SJSA1 (cell line): ENCODE measurements around the gene CCDC183. TPM values are rescaled to one million over a fixed set of nuclear protein-coding genes. Genes with fewer than 3 reads are reported as not detected.

ENCODE experiments used
- DNase-seq, 2 experiments: peaks; one replicate each; pipeline ENCODE4 v3.0.0-alpha.2; 2015 to 2020; ENCODE audit warnings: low spot score in 2 of 2, low read depth in 1 of 2
- H3K27ac ChIP-seq: fragments of 250-450 bp; sonication (Bioruptor Pico); 2 replicates; pipeline ENCODE4 v1.5.1; 2020; ENCODE audit warnings: mild to moderate bottlenecking, moderate library complexity
- H3K27me3 ChIP-seq: fragments of 250-450 bp; sonication (Bioruptor Pico); replicated peaks from 2 replicates; pipeline ENCODE4 v1.5.1; 2020; ENCODE audit warnings: mild to moderate bottlenecking, moderate library complexity
- H3K36me3 ChIP-seq: fragments of 250-450 bp; sonication (Bioruptor Pico); 2 replicates; pipeline ENCODE4 v1.5.1; 2020; ENCODE audit warnings: mild to moderate bottlenecking
- H3K4me1 ChIP-seq: fragments of 250-450 bp; sonication (Bioruptor Pico); replicated peaks from 2 replicates; pipeline ENCODE4 v1.6.1; 2021; ENCODE audit warnings: mild to moderate bottlenecking
- H3K4me3 ChIP-seq: fragments of 250-450 bp; sonication (Bioruptor Pico); 2 replicates; pipeline ENCODE4 v1.5.1; 2020; ENCODE audit warnings: mild to moderate bottlenecking
- H3K9me3 ChIP-seq: fragments of 250-450 bp; sonication (Bioruptor Pico); replicated peaks from 2 replicates; pipeline ENCODE4 v1.5.1; 2020; ENCODE audit warnings: mild to moderate bottlenecking
- total RNA-seq: library from RNA; depleted of rRNA; stranded (reverse); fragments of >200 nt; shearing (Covaris generic); gene quantifications from 2 replicates; pipeline ENCODE4 v1.2.3, GENCODE V29; 2014

The CCDC183 gene
- total RNA-seq, 1 experiment from 2014 or later = 0.16 TPM

DNA sequence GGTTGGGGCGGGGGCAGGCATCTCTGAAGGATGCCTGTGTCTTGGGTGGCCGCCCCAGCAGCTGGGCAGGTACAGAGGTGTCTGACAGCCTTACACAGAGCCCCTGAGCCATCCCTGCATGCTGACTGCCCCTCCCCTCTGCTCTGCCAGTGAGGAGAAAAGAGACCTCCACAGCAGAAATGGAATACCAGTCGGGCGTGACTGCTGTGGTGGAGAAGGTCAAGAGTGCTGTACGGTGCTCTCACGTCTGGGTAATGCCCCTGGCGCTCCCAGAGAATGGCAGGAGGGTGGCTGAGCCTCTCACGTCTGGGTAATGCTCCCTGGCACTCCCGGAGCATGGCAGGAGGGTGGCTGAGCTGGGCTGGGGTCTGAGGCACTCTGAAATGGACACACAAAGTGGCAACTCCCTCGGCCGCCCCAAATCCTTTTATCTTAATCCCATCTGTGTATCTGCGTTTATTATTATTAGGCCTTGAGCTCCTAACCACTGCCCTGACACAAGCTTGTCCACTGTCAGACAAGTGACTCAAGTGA lies 9.1 kb downstream of the CCDC183 start:
- no peak for DNase-seq
- Histone ChIP-seq H3K27ac (no peak overlapping the region), H3K27me3 (peaks cover 19% of the 10 kb centered on the region), H3K4me1 (peaks cover 15% of the 10 kb centered on the region), H3K36me3 (peaks cover 20% of the 10 kb centered on the region), H3K9me3 (no peaks in the 10 kb centered on the region), H3K4me3 (no peak overlapping the region)

GRCh38 chr9:136806067-136806466 lies 9.9 kb downstream of the CCDC183 start:
- Histone ChIP-seq H3K36me3 (peaks cover 28% of the 10 kb centered on the region), H3K27ac (no peak overlapping the region), H3K4me3 (no peak overlapping the region), H3K4me1 (peaks cover 15% of the 10 kb centered on the region), H3K27me3 (peaks cover 11% of the 10 kb centered on the region; the same call in 1 of the 2 replicates), H3K9me3 (no peaks in the 10 kb centered on the region)
- DNase-seq = no peak

DNA sequence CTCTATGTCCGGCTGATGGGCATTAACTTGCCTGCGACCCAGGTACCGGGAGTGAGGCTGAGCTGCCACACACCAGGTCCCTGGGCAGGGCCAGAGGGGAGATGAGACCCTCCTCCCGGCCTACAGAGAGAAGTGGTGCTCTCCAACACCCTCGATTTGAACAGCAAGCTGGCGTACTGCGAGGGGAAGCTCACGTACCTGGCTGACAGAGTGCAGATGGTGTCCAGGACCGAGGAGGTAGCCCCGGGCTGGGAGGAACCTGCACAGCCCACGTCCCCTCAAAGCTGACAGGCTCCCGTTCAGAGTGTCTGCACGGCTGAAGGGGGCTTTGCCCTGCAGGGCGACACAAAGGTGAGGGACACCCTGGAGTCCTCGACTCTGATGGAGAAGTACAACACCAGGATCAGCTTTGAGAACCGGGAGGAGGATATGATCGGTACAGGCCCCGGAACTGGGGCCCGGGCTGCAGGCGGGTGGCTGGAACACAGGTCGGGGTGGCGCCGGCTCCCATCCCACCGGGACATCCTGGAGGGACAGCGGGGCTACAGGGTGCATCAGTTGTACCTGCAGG lies 10.6 kb downstream of the CCDC183 start:
- Histone ChIP-seq H3K36me3 (peaks cover 33% of the 10 kb centered on the region), H3K27me3 (peaks cover 5% of the 10 kb centered on the region; the same call in 1 of the 2 replicates), H3K27ac (no peak overlapping the region), H3K4me3 (peak overlapping the region; percentile 98), H3K9me3 (no peaks in the 10 kb centered on the region), H3K4me1 (peaks cover 15% of the 10 kb centered on the region)
- DNase-seq = no peak

DNA sequence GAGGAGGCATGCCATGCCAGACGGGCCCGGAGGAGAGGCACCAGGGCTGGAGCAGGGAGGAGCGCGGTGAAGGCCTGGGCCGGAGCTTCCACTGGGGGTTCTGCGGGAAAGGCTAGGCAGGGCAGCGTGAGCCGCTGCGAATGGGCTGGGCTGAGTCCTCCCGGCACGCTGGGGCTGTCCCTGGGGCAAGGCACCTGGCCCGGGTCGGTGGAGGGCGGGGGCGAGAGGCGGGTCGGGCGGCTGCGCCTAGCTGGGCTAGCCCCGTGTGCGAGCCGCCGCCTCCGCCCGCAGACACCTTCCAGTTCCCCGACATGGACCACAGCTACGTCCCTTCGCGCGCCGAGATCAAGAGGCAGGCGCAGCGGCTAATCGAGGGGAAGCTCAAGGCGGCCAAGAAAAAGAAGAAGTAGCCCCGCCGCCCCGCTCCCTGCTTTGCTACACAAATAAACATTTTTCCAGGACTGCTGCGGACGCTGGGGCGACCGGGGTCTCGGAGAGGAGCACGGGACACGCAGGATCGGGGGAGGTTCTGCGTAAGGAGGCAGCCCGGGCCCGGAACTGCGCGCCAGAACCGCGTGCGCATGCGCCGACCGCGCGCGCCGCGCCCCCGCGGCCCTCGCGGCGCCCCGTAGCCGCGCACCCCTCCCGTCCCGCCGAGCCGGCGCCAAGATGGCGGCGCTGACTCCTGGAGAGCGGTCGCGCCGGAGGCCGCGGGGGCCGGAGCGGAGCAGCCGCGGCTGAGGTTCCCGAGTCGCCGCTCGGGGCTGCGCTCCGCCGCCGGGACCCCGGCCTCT lies 11.3 kb downstream of the CCDC183 start, which contains the start of gene RABL6:
Gene RABL6, plus strand, starts transcription at position 668 of the 794 bp plus-strand sequence. CDS start 249 bp downstream, outside the sequence.
- Histone ChIP-seq H3K36me3 (peaks cover 39% of the 10 kb centered on the region), H3K27me3 (no peaks in the 10 kb centered on the region), H3K27ac (peak within 1 kb of the TSS; percentile 26; the same call in 1 of the 2 replicates), H3K4me3 (peak within 1 kb of the TSS; percentile 98), H3K4me1 (peaks cover 15% of the 10 kb centered on the region), H3K9me3 (no peaks in the 10 kb centered on the region)
- DNase-seq = peak; percentile 70 to 80

GRCh38 chr9:136808075-136808805 lies 12.1 kb downstream of the CCDC183 start:
- peak overlapping the region; percentile 98 for H3K4me3 ChIP-seq
- H3K27me3 ChIP-seq = no peaks in the 10 kb centered on the region
- DNase-seq = peak; percentile 34 to 45
- H3K36me3 ChIP-seq = peaks cover 46% of the 10 kb centered on the region
- no peaks in the 10 kb centered on the region for H3K9me3 ChIP-seq
- H3K4me1 ChIP-seq = peaks cover 15% of the 10 kb centered on the region
- peak overlapping the region; percentile 26; the same call in 1 of the 2 replicates for H3K27ac ChIP-seq

DNA sequence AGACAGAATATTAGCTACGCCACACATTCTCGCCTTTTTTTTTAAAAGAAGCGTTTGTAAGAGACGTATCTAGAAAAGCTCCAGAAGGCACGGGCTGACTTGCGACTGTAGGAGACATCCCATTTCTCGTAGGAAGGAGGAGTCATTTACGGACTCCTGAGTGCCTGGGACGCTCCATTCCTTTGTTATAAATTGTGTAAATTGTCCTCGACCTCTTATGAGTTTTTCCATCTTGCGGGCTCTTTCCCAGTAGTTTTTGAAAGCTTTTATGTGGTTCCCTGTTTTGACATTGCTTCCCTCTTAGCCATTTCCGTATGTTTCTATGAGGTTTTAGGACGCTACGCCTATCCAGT lies 12.6 kb downstream of the CCDC183 start:
- DNase-seq = peak in 1 of 2 experiments; percentile 23
- H3K9me3 ChIP-seq = no peaks in the 10 kb centered on the region
- no peaks in the 10 kb centered on the region for H3K27me3 ChIP-seq
- H3K4me3 ChIP-seq = peak overlapping the region; percentile 98
- peaks cover 52% of the 10 kb centered on the region for H3K36me3 ChIP-seq
- no peak overlapping the region for H3K27ac ChIP-seq
- H3K4me1 ChIP-seq = peaks cover 15% of the 10 kb centered on the region

DNA sequence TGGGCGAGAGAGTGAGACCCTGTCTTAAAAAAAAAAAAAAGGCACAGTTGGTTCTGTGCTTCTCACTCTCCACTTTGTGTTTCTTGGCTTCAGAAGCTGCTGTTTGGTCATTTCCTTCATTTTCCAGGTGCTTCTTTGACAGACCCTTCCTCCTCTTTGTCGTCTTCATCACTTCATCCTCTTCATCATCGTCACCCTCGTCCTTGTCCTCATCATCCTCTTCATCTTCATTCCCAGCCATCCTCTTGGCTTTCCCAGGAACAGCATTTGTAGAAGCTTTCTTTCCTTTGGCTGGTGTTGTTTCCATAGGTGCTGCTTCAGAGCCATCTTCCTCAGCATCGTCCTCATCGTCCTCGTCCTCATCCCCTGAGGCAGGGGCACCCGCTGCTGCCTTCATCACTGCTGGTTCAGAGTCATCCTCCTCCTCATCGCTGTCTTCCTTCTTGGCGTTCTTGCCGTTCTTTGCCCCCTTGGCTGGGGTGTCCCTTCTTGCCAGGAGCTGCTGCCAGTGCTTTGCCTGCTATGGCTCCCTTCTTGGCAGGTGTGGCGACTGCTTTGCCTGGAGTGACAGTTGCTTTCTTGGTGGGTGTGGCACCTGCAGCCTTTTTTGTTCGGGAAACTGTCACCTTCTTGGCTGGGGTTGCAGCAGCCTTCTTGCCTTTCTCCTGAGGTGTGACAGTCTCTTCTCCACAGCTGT lies 18.7 kb downstream of the CCDC183 start:
- H3K36me3 ChIP-seq = peaks cover 51% of the 10 kb centered on the region
- DNase-seq = no peak
- H3K4me3 ChIP-seq = no peak overlapping the region
- H3K4me1 ChIP-seq = no peaks in the 10 kb centered on the region
- H3K27ac ChIP-seq = no peak overlapping the region
- H3K9me3 ChIP-seq = no peaks in the 10 kb centered on the region
- no peaks in the 10 kb centered on the region for H3K27me3 ChIP-seq

- H3K9me3 ChIP-seq = no peaks in the 10 kb centered on the region
- no peaks in the 10 kb centered on the region for H3K27me3 ChIP-seq
- no peak for DNase-seq
- H3K4me1 ChIP-seq = no peaks in the 10 kb centered on the region
- H3K36me3 ChIP-seq = peaks cover 45% of the 10 kb centered on the region
- H3K4me3 ChIP-seq = no peak overlapping the region
- no peak overlapping the region for H3K27ac ChIP-seq
Measured at GRCh38 chr9:136815422-136815782, 19.3 kb downstream of the CCDC183 start.

GRCh38 chr9:136820971-136821825 lies 25.1 kb downstream of the CCDC183 start:
- H3K4me3 ChIP-seq = no peak overlapping the region
- no peaks in the 10 kb centered on the region for H3K27me3 ChIP-seq
- no peak overlapping the region for H3K27ac ChIP-seq
- H3K4me1 ChIP-seq = no peaks in the 10 kb centered on the region
- peaks cover 21% of the 10 kb centered on the region for H3K36me3 ChIP-seq
- DNase-seq = no peak
- no peaks in the 10 kb centered on the region for H3K9me3 ChIP-seq

- Histone ChIP-seq H3K4me3 (no peak overlapping the region), H3K27me3 (no peaks in the 10 kb centered on the region), H3K27ac (no peak overlapping the region), H3K4me1 (no peaks in the 10 kb centered on the region), H3K36me3 (peaks cover 26% of the 10 kb centered on the region), H3K9me3 (no peaks in the 10 kb centered on the region)
- no peak for DNase-seq
Measured at GRCh38 chr9:136821826-136822544, 25.8 kb downstream of the CCDC183 start.

DNA sequence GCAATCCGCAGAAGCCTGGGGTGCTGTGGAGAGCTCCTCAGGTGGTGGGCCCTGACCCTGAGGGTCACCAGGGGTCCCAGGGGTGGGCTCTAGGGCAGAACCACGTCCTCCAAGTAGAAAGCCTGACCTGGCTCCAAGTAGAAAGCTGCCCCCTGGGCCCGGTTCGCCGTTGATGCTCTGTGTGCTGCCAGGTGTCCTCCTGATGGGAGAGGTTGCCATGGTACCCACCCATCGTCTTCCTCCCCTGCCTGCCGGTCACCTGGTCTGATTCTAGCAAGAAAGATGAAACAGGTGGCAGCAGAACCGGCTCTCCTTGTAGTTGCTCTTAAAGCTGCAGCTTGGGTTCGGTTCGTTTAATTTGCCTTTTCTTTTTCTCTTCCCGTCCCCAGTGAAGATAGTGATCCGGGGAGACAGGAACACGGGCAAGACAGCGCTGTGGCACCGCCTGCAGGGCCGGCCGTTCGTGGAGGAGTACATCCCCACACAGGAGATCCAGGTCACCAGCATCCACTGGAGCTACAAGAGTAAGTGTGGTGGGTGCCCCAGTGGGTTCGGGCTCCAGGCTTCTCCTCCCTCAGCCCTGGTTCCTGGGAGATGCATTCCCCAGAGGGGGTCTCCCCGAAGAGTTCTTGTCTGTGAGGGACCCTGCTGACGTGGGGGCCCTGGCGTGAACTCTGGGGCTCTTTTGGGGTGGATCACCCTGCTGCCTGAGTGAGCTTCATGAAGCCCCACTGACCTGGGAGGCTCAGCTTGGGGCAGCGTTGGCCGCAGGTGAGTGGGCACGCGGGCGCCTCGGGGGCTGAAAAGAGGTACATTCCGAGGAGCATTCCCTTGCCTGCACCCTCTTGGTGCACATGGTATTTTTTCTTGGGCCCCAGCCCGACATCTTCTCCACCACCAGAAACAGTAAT lies 27.3 kb downstream of the CCDC183 start:
- H3K27ac ChIP-seq = no peak overlapping the region
- H3K4me3 ChIP-seq = no peak overlapping the region

More for the DNA sequence above, 27.3 kb downstream of the CCDC183 start:
- peaks cover 37% of the 10 kb centered on the region for H3K36me3 ChIP-seq
- H3K4me1 ChIP-seq = no peaks in the 10 kb centered on the region
- H3K27me3 ChIP-seq = no peaks in the 10 kb centered on the region
- no peak for DNase-seq
- H3K9me3 ChIP-seq = no peaks in the 10 kb centered on the region
